HUES64 (cell line): ENCODE results near the gene LENG9.
A peak's percentile ranks its signal among the peaks of the same experiment; 100 is the strongest.

Source experiments
- H3K27ac ChIP-seq: 2 replicates; pipeline ENCODE4 v1.7.0; 2013; ENCODE audit warnings: low read depth, low read length, inconsistent platforms
- H3K27me3 ChIP-seq: 2 replicates; pipeline ENCODE4 v1.6.1; 2013; ENCODE audit warnings: mild to moderate bottlenecking, low read length; ENCODE audit not compliant: insufficient read depth
- H3K36me3 ChIP-seq: 2 replicates; pipeline ENCODE4 v1.6.1; 2013; ENCODE audit warnings: mild to moderate bottlenecking, low read length; ENCODE audit not compliant: insufficient read depth
- H3K4me1 ChIP-seq: 2 replicates; pipeline ENCODE4 v1.6.1; 2013; ENCODE audit warnings: mild to moderate bottlenecking, low read length, moderate library complexity; ENCODE audit not compliant: insufficient read depth
- H3K4me3 ChIP-seq: 2 replicates; pipeline ENCODE4 v1.5.1; 2013; ENCODE audit warnings: mild to moderate bottlenecking, low read length, moderate library complexity
- H3K9ac ChIP-seq: 2 replicates; pipeline ENCODE4 v1.6.1; 2013; ENCODE audit warnings: mild to moderate bottlenecking, low read depth, low read length
- H3K9me3 ChIP-seq: 2 replicates; pipeline ENCODE4 v1.6.1; 2013; ENCODE audit warnings: low read depth, low read length; ENCODE audit not compliant: insufficient read depth
- WGBS: fragments of 150-250, 120-280 bp; methylation state at CpG from one replicate; pipeline ENCODE4 v1.1.7; 2013; ENCODE audit warnings: missing lambda C conversion rate; 5-methylcytosine and 5-hydroxymethylcytosine counted together

Gene LENG9

DNA sequence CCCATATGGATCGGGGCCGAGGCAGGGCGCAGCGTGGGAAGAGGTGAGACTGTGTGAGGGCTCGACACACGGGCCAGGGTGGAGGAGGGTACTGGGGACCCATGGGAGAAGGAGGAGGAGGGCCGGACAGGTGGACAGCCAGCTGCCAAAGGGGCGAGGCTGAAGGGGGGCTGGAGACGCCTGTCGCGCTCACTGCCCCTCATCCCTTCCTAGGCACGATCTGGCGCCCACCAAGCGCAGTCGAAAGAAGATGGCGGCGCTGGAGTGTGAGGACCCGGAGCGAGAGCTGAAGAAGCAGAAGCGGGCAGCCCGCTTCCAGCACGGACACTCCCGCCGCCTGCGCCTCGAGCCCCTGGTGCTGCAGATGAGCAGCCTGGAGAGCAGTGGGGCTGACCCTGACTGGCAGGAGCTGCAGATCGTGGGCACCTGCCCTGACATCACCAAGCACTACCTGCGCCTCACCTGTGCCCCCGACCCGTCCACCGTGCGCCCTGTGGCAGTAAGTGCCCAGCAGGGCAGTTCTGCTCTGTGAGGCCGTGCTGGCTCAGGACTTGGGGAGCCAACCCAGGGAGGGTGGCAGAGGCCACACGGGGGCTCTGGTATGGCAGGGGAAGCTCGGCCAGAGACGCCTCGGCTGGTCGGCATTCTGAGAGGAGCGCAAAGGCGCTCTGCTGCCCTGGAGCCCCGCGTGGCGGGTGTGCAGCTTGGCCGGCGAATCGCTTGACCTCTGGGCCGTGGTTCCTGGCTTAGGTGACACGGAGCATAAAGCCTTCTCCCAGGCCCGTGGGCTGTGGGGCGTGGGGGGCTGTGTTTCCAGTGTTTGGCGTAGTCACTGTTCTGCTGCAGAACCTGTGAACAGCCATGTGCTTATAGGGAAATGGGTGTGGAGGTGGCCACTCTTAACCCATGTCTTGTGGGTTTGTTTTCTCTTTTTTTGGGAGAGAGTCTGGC, 6.9 kb downstream of the LENG9 start:
- no peaks in the 10 kb centered on the region for H3K4me1 ChIP-seq
- H3K9me3 ChIP-seq: no peaks in the 10 kb centered on the region
- H3K4me3 ChIP-seq: no peak overlapping the region
- H3K27ac ChIP-seq: no peak overlapping the region
- H3K9ac ChIP-seq: no peak overlapping the region
- H3K27me3 ChIP-seq: no peaks in the 10 kb centered on the region
- peaks cover 96% of the 10 kb centered on the region for H3K36me3 ChIP-seq
- WGBS: 96% methylated on average over 51 of the region's 51 CpGs

DNA sequence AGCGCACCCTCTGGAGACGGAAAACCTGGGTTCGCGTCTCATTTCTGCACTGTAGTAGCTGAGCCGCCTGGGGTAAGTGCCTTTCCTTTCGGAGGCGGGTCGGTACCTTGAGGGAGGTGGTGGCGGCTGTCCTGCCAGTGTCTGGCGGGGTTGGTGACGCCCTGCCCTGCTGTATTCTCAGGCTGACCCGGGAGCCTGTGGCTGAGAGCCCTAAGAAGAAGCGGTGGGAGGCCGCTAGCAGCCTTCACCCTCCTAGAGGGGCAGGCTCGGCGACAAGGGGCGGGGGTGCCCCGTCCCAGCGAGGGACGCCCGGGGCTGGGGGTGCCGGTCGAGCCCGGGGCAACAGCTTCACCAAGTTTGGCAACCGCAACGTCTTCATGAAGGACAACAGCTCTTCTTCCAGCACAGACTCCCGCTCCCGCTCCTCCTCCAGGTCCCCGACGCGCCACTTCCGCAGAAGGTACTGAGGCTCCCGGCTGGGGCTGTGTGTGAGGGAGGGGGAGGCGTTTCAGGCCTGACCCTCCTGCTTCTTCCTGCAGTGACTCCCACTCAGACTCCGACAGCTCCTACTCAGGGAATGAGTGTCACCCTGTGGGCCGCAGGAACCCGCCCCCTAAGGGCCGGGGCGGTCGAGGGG, 7.7 kb downstream of the LENG9 start:
- no peaks in the 10 kb centered on the region for H3K9me3 ChIP-seq
- no peaks in the 10 kb centered on the region for H3K27me3 ChIP-seq
- peaks cover 96% of the 10 kb centered on the region for H3K36me3 ChIP-seq
- no peak overlapping the region for H3K9ac ChIP-seq
- no peak overlapping the region for H3K4me3 ChIP-seq
- no peak overlapping the region for H3K27ac ChIP-seq
- WGBS: 96% methylated on average over 39 of the region's 40 CpGs
- no peaks in the 10 kb centered on the region for H3K4me1 ChIP-seq

DNA sequence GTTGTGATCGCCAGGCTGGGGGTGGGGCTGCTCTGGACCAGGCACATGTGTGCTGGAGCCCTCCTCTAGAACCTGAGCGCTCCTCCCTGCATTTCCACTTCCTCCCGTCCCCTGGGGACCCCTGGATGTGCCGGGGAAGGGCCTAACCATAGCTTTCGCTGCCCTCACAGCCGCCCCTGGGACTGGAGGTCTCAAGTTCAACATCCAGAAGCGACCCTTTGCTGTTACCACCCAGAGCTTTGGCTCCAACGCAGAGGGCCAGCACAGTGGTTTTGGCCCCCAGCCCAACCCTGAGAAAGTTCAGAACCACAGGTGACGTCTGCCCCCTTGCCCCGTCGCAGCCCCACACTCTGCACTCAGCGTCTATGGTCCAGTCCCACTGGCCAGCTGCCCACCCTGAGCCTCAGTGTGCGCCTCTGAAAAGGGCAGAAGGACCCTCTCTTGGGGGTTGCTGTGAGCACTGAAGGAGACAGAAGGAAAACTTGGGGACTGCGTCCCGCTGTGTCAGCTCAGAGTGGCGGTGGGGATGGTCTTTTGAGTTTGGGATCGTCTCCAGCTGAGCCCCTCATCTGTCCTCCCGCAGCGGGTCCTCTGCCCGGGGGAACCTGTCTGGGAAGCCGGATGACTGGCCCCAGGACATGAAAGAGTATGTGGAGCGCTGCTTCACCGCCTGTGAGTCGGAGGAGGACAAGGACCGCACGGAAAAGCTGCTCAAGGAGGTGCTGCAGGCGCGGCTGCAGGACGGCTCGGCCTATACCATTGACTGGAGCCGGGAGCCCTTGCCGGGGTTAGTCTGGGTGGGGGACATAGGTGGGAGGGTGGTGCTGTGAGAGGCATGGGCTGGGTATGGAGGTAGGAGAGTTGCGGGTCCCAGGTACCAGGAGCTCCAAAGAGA, 8.6 kb downstream of the LENG9 start:
- Histone ChIP-seq H3K9ac (no peak overlapping the region), H3K27ac (no peak overlapping the region), H3K4me1 (peaks cover 4% of the 10 kb centered on the region; the same call in 1 of the 2 replicates), H3K9me3 (no peaks in the 10 kb centered on the region), H3K4me3 (no peak overlapping the region), H3K27me3 (no peaks in the 10 kb centered on the region), H3K36me3 (peaks cover 93% of the 10 kb centered on the region)
- 96% methylated on average over 33 of the region's 33 CpGs for WGBS

GRCh38 chr19:54453921-54454780, 9.4 kb downstream of the LENG9 start:
- Histone ChIP-seq H3K27me3 (no peaks in the 10 kb centered on the region), H3K9ac (no peak overlapping the region), H3K4me1 (peaks cover 4% of the 10 kb centered on the region; the same call in 1 of the 2 replicates), H3K36me3 (peaks cover 85% of the 10 kb centered on the region), H3K27ac (no peak overlapping the region), H3K9me3 (no peaks in the 10 kb centered on the region), H3K4me3 (no peak overlapping the region)
- 96% methylated on average over 31 of the region's 31 CpGs for WGBS

DNA sequence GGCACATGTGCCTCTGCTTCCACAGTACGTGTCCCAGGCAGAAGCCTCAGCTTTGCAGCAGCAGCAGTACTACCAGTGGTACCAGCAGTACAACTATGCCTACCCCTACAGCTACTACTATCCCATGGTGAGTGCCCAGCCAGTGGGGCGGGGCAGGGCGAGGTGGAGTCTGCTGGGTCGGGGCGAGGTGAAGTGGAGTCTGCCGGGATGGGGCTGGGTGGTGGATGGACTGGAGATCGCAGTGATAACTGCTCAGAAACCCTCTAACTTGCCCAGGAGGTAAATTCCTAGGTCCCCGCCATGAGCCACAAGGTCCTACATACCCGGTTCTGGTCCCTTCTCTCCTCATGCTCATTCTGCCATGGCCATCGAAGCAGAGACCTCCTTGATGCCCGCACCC, 11.0 kb downstream of the LENG9 start:
- H3K27me3 ChIP-seq: no peaks in the 10 kb centered on the region
- no peak overlapping the region for H3K4me3 ChIP-seq
- peaks cover 69% of the 10 kb centered on the region for H3K36me3 ChIP-seq
- 97% methylated on average over 11 of the region's 11 CpGs for WGBS
- no peak overlapping the region for H3K9ac ChIP-seq
- no peak overlapping the region for H3K27ac ChIP-seq
- H3K9me3 ChIP-seq: no peaks in the 10 kb centered on the region
- peaks cover 4% of the 10 kb centered on the region; the same call in 1 of the 2 replicates for H3K4me1 ChIP-seq

- no peak overlapping the region for H3K9ac ChIP-seq
- peaks cover 4% of the 10 kb centered on the region; the same call in 1 of the 2 replicates for H3K4me1 ChIP-seq
- WGBS: 96% methylated on average over 11 of the region's 11 CpGs
These were observed 11.6 kb downstream of the LENG9 start for GRCh38 chr19:54451997-54452396.

DNA sequence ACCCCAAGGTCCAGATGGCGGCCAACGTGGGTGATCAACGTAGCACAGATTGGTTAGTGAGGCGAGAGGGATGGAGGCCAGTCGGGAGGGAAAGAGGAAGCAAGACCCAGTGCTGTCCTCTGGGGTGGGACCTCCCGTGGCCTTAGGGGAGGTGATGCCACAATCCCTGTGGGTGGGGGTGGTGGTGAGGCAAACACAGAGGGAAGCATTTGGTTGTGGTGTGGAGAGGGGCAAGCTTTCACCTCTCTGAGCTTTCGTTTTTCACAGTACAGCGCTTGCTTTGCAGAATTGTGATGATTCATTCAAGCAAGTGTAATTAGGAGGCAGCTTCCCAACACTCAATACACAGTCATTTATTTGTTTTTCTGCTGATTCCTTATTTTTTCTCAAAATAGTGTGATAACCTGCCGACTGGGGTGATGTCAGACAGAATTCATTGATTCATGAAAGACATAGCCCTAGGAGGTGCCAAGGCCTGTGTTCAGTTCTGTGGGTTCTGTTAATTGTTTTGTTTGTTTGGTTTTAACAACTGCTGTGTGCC, 12.2 kb downstream of the LENG9 start:
- Histone ChIP-seq H3K27me3 (no peaks in the 10 kb centered on the region), H3K27ac (no peak overlapping the region), H3K36me3 (peaks cover 57% of the 10 kb centered on the region), H3K4me3 (no peak overlapping the region), H3K9me3 (no peaks in the 10 kb centered on the region), H3K4me1 (peaks cover 4% of the 10 kb centered on the region; the same call in 1 of the 2 replicates), H3K9ac (no peak overlapping the region)
- WGBS: 95% methylated on average over 9 of the region's 9 CpGs

More at GRCh38 chr19:54451997-54452396, 11.6 kb downstream of the LENG9 start:
- H3K9me3 ChIP-seq: no peaks in the 10 kb centered on the region
- H3K4me3 ChIP-seq: no peak overlapping the region
- H3K27me3 ChIP-seq: no peaks in the 10 kb centered on the region
- peaks cover 63% of the 10 kb centered on the region for H3K36me3 ChIP-seq
- no peak overlapping the region for H3K27ac ChIP-seq

GRCh38 chr19:54449701-54450069, 13.9 kb downstream of the LENG9 start:
- Histone ChIP-seq H3K36me3 (peaks cover 52% of the 10 kb centered on the region), H3K4me1 (peaks cover 4% of the 10 kb centered on the region; the same call in 1 of the 2 replicates), H3K27ac (peak overlapping the region; percentile 91), H3K27me3 (no peaks in the 10 kb centered on the region), H3K9ac (peak overlapping the region; percentile 91), H3K4me3 (peak overlapping the region; percentile 91), H3K9me3 (no peaks in the 10 kb centered on the region)
- under 1% methylated on average over 21 of the region's 21 CpGs for WGBS

DNA sequence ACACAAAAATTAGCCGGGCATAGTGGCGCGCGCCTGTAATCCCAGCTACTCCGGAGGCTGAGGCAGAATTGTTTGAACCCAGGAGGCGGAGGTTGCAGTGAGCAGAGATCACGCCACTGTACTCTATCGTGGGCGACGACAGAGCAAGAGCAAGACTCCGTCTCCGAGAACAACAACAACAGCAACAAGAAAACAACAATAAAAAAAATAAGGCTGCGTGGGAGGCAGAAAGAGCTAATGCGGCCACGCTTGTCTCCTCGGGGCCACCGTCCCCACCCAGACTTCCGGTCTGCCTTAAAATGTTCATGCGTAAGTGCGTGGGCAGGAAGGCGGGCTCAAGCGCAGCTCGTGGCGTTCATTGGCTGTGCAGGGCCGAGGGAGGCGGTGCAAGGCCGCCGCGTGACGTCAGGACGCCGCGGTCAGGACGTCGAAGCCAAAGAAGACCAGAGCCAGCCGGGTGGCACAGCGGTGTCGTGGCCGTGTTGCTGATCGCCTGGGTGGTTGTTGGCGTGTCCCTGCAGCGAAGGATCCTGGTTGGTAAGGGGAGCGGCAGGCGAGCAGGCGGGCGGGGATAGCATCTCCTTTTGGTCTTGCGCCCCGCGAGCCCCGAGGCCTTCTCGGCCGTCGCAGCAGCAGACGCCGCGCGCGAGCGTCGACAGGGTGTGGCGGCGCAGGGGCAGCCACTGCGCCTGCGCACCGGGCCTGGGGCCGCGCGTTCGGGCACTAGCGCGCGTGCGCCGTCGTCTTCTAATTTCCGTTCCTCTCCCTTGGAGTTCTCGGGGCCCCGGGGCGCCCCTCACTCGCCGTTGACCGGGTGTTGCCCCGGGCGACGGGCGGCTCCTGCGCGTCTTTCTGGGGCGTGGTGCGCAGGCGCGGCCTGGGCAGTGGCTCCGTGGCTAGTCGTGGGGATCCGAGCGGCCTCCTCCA, 14.5 kb downstream of the LENG9 start, which contains the start of gene LENG8:
TSS of gene LENG8 (plus strand) at position 426 of the 927 bp plus-strand sequence. CDS start 2,146 bp downstream, outside the sequence.
- no peaks in the 10 kb centered on the region for H3K27me3 ChIP-seq
- H3K9ac ChIP-seq: peak within 1 kb of the TSS; percentile 91
- peaks cover 50% of the 10 kb centered on the region for H3K36me3 ChIP-seq
- peak within 1 kb of the TSS; percentile 91 for H3K4me3 ChIP-seq
- peak within 1 kb of the TSS; percentile 91 for H3K27ac ChIP-seq
- WGBS: under 1% methylated on average over 96 of the region's 96 CpGs
- H3K4me1 ChIP-seq: peaks cover 4% of the 10 kb centered on the region; the same call in 1 of the 2 replicates
- no peaks in the 10 kb centered on the region for H3K9me3 ChIP-seq
